NCI-H2081 (cell line): ENCODE results near the gene ATRIP.
A peak's percentile ranks its signal among the peaks of the same experiment; 100 is the strongest.

ENCODE experiments used
- DNase-seq, 2 experiments: peaks; one replicate each; lab custom pipeline; 2025; lab: John Stamatoyannopoulos, UW

ATRIP gene

GRCh38 chr3:48423883-48424695 is 22.4 kb upstream of the ATRIP start:
- no peak for DNase-seq

DNA sequence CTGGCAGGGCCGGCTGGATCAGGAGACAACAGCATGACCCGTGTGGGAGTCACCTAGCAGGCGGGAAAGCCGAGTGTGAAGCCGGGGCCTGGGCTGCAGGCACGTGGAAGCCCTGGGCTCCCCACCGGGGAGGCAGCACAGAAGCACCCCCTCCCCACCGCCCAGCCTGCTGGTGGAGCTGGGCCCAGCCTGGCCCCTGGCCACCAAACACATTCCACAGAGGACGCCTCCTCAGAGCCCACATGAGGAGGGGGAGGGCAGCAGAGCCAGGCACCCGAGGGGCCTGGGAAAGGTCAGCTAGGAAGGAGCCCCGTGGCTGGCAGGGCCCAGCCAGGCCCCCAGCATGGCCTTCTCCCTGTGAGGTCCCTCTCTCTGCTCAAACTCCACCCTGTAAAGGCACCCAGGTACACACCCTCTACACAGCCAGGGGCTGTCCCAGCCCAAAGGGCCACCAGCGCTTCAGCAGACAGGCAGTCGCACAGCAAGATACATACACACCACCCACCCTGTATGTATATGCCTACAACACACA is 21.2 kb upstream of the ATRIP start:
- DNase-seq = no peak

DNA sequence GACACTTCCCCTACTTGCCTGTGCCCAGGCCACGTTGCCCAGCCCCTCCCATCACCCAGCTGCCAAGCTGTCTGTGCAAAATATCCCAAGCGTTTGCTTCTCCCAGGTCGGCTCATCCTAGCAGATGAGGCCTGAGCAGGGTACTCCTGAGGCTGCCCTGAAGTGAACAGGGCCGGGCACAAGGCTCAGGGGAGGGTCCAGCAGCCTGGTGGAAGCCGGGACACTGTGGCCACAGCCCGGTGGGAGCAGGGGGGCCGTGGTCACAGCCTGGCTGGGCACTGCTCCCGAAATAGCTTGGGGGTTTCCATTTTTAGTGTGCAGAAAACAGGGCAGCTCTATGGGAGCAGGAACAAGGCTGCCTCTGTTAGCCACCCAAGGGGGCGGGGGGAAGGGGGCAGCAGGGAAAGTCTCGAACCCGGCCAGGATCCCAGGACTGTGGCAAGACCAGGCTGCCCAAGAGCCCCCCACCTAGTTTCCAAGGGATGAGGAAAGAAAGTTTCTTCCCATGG is 20.1 kb upstream of the ATRIP start:
- no peak for DNase-seq

DNA sequence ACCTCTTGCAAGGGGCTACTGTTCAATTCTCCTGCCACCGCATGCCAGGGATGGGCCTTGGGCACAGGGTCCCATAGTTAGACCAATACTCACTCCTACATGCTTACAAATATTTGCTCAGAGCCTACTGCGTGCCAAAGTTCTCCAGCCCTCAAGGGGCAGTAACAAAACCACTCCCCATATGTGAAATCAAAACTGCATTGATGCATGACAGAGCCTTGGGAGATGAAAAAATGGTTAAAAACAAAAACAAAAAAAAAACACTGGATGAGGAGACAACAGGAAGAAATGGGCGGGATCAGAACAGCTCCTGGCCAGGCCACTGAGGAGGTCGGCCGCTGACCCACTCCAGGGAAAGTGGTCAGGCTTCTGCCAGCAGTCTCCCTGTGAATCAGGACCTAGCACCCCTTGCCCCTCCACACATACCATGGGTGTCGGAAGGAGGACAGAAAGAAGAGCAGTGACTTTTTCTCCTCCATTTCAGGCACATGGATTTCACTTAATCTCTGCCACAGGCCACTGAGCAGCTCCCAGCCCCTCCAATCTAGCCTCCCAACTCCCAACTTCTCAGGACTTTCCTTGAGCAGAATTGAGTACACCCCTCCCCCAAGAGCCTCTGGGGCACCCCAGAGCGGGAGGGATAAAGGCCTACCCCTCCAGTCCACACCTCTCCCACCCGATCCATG is 19.4 kb upstream of the ATRIP start:
- DNase-seq = no peak

GRCh38 chr3:48427630-48427962 is 18.9 kb upstream of the ATRIP start:
- DNase-seq = no peak

- no peak for DNase-seq
These were observed 18.4 kb upstream of the ATRIP start for GRCh38 chr3:48428088-48428571.

DNA sequence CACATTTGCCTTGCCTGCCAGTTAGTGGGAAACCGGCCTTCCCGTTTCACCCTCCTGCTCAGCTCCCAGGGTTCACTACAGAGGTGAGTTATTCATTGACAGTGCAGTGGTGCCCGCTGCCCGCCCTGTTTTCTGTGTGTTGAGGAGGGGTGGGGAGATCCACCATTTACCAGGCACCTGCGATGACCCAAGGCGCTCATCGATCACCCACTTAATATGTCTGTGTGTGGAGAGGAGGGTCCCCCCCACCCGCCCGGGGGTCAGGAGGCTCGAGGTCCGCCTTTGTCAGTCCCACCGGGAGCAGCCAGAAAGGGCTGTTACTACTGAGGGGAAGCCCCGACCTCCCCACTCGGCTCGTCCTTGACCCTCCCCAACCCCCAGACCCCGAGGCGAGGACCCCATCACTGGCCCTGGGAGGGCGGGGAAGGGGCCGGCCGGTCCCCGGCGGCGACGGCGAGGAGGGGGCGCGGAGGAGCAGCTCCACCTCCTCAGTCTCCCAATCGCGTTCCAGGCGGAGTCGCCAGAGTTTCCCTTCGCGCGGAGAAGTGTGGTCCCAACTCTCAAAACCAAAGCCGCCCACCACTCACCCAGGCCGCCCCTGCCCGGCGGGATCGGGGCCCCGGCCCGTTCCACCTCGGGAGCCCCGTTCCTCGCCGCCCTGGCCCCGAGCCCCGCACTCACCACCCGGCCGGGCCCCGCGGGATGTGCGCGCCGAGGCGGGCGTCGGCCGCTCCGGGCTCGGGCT is 17.8 kb upstream of the ATRIP start:
- peak in 1 of 2 experiments; percentile 50 for DNase-seq

- DNase-seq = peak; percentile 83 to 87
These were observed 17.1 kb upstream of the ATRIP start for GRCh38 chr3:48429317-48429959.

GRCh38 chr3:48429960-48430707 is 16.4 kb upstream of the ATRIP start, which contains the start of gene PLXNB1:
Gene PLXNB1 (minus strand): TSS chr3:48430086. CDS start chr3:48424611, 5,475 bp downstream.
- peak; percentile 79 to 87 for DNase-seq

DNA sequence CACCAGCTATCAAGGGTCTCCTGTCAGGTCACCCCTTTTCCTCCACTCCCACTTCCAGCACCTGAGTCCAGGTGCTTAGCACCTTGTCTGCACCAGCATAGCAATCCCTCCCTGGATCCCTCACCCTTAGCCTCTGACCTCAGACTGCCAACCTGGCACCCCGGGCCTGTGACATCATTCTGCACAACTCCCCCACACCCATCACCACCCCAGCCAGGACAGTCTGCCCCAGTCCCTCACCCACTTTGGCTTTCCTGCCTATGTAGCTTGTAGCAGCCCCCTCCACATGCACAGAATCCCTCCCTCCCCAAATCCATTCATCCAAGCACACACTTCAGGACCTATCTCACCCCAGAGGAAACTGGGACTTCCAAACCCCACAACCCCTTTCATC is 15.8 kb upstream of the ATRIP start:
- DNase-seq = no peak

DNA sequence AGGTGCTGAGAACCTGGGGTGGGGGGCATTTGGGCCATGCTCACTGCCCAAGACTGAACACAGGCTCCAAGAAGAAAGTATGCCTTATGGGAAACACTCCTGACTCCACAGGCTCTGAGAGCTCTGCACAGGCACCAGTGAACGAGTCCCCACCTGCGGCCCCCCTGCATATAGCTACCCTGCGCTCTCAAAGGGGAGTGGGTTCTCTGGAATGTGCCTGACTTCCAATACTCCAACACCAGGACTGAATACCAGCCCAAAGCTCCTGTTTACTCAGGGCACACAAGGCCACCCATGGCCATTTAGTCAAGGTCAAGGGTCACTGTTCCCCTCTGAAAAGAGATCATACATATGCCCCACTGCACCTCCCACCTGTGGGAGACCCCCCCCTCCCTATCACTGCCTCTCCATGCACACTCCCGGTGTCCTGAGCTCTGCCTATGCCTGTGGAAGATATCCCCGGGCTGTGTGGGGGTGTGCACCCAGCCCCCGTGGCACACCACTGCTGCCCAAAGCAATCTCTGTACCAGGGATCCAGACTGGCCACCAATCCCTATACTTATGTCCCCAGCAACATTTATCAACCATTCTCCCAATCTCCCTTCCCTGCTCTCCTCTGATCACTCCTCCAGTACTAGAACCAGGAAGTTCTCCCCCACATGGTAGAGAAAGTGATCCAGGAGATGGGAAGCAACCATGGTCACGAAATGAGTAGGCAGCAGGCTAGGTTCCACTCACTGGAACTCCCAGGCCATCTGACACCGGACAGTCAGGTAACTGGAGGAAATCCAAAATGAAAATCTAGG is 15.1 kb upstream of the ATRIP start:
- DNase-seq = no peak

- no peak for DNase-seq
These were observed 13.8 kb upstream of the ATRIP start for GRCh38 chr3:48432411-48433371.

- DNase-seq = no peak
These were observed 12.9 kb upstream of the ATRIP start for GRCh38 chr3:48433472-48434118.

GRCh38 chr3:48434591-48435222 is 11.8 kb upstream of the ATRIP start:
- no peak for DNase-seq

DNA sequence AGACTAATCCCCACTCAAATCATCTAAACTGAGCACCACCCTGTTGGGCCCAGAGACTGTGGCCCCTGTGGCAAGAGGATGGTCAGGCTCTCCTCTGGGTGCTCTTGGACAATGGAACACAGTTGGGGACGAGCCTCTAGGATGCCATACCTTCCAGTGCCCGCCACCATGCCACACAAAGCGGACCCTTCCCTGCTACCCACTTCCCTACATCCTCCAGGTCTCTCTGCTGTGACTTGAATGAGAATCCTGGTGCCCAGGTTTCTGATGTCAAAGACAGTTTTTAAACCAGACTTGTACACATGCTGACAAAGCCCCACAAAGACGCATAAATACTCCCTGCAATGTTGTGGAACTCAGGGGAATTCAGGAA is 11.3 kb upstream of the ATRIP start:
- DNase-seq = no peak

DNA sequence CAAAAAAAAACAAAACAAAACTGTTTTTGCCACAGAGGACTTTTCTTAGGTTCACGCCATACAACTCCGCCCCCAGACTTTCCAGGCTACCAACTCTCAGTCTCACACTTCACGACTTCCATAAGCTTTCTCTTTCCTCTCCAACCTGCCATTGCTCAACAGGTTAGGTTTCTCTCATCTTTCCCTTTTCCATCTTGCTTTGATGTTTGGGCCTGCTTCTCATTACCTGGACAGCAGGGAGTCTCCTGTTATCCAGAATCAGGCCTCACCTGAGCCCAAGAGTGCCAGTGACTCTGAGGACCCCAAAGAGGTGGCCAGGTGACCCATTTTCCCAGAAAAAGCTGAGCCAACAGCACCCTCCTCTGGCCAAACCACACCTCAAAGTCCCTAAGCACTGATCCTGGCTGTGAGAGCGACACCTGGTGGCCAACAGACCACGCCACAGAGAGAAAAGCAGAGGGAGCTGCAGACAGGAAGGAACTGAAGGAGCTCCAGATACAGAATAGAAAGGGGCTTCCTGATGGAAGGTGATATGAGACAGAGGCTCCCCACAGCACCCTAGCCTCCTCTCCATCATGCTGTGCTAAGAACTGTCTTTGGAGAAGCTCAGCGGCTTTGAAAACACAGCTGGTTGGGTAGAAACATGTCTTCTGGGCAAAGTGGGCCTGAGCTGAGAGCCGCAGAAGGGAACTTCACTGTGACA is 10.6 kb upstream of the ATRIP start:
- peak; percentile 63 to 70 for DNase-seq

- DNase-seq = no peak
These were observed 10.1 kb upstream of the ATRIP start for GRCh38 chr3:48436477-48436787.
